IPS DF 4.7 (cell line): ENCODE data around the gene CAMK2G.

Experiments
- DNase-seq: peaks from one replicate; pipeline ENCODE4 v3.0.0-alpha.2; 2013; ENCODE audit warnings: low spot score; ENCODE audit errors: extremely low read depth

CAMK2G gene

GRCh38 chr10:73773152-73773879 lies 101.0 kb downstream of the CAMK2G start:
- DNase-seq: no peak

- DNase-seq: no peak
Measured at GRCh38 chr10:73772281-73773151, 101.8 kb downstream of the CAMK2G start.

GRCh38 chr10:73771722-73772280 lies 102.6 kb downstream of the CAMK2G start:
- no peak for DNase-seq

- DNase-seq: no peak
Measured at GRCh38 chr10:73769396-73769795, 105.0 kb downstream of the CAMK2G start.

GRCh38 chr10:73768881-73769280 lies 105.5 kb downstream of the CAMK2G start:
- DNase-seq: no peak

- DNase-seq: no peak
Measured at GRCh38 chr10:73765066-73765465, 109.3 kb downstream of the CAMK2G start.

- DNase-seq: no peak
Measured at GRCh38 chr10:73763343-73763742, 111.0 kb downstream of the CAMK2G start.

- no peak for DNase-seq
Measured at GRCh38 chr10:73762915-73763314, 111.4 kb downstream of the CAMK2G start.
